Stimulated activated memory B cell treated with anti-CD40 and anti-IgM and Interleukin-4, amounts not matched to agents 10 μg/mL and 1 μg/mL and 100 μg/mL, for 72 hours (primary cell): ENCODE results near the gene TMEM169.
"Not testable (repeated sequence)": the region's sequence is repeated elsewhere in the genome, so short reads cannot be mapped to it uniquely, and the experiment has no call there.

Experiments
- ATAC-seq: fragments of 150-1000 bp; cut with Tn5 transposase; 2 replicates; pipeline ENCODE4 v1.10.0; 2021
- H3K27ac Mint-ChIP-seq: one replicate; pipeline ENCODE4 v1.8.0; 2022; ENCODE audit warnings: mild to moderate bottlenecking, mixed read lengths
- H3K27me3 Mint-ChIP-seq: one replicate; pipeline ENCODE4 v1.8.0; 2022; ENCODE audit warnings: mixed read lengths
- H3K36me3 Mint-ChIP-seq: one replicate; pipeline ENCODE4 v1.8.0; 2022; ENCODE audit warnings: mixed read lengths
- H3K4me1 Mint-ChIP-seq: one replicate; pipeline ENCODE4 v1.8.0; 2022; ENCODE audit warnings: mixed read lengths
- H3K4me3 Mint-ChIP-seq: one replicate; pipeline ENCODE4 v1.8.0; 2022; ENCODE audit warnings: mild to moderate bottlenecking, moderate library complexity, mixed read lengths
- H3K9me3 Mint-ChIP-seq: one replicate; pipeline ENCODE4 v1.8.0; 2022; ENCODE audit warnings: mixed read lengths

Gene TMEM169

DNA sequence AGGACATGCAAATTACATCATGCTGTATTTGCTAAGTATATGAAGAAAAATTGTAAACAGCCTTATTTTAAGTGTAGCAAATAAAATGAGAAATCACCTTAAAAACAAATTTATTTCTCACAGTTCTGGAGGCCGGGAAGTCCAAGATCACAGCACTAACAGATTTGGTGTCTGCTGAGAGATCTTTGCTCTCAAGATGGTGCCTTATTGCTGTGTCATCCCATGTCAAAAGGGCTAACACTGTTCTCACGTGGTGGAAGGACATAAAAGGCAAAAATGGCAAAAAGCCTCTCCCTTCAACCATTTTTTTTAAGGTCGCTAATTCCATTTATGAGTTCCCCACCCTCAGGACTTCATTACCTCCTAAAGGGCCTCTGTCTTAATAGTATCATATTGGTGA is 39.5 kb downstream of the TMEM169 start:
- Mint-ChIP-seq H3K27ac (no peak overlapping the region), H3K4me1 (peaks cover 19% of the 10 kb centered on the region), H3K36me3 (peaks cover 66% of the 10 kb centered on the region), H3K27me3 (no peaks in the 10 kb centered on the region), H3K4me3 (no peak overlapping the region), H3K9me3 (no peaks in the 10 kb centered on the region)
- no peak for ATAC-seq

DNA sequence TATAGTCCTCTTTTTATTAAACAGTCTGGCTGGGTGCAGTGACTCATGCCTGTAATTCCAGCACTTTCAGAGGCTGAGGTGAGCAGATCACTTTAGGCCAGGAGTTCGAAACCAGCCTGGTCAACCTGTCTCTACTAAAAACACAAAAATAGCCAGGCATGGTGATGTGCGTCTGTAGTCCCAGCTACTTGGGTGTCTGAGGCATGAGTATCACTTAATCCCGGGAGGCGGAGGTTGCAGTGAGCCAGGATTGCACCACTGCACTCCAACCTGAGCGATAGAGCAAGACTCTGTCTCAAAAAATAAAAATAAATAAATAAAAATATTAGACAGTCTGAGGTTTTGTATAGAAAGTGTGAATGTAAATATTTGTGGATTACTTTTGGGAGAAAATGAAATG is 45.2 kb downstream of the TMEM169 start:
- no peak for ATAC-seq
- Mint-ChIP-seq H3K36me3 (peaks cover 62% of the 10 kb centered on the region), H3K27ac (no peak overlapping the region), H3K9me3 (no peaks in the 10 kb centered on the region), H3K27me3 (no peaks in the 10 kb centered on the region), H3K4me1 (peaks cover 9% of the 10 kb centered on the region), H3K4me3 (no peak overlapping the region)

DNA sequence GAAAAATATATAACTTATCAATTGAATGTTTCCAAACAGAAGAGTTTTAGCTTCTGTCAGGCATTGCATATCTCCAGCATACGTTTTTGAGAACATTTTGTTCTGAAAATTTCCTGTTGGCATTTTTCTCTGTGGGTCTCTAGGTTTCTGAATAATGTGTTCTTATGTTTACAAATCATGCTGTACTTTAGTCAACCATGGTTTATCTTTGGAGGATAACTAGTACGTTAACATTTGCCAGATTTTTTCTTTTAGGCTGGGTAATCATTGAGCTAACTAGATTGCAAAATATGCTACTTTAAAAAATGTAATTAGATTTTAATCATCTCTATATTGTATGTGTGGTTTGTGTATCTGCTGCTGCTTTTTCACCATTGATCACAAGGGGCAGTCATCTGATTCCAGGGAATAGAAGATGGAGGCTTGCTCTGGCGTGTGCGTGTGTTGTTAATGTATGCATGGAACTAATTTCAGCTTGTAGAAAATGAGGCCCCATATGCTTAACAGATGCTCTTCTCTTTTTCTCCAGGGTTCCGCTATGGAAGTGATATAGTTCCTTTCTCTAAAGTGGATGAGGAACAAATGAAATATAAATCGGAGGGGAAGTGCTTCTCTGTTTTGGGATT is 48.7 kb downstream of the TMEM169 start:
- no peaks in the 10 kb centered on the region for H3K9me3 Mint-ChIP-seq
- H3K27me3 Mint-ChIP-seq = no peaks in the 10 kb centered on the region
- H3K27ac Mint-ChIP-seq = no peak overlapping the region
- peaks cover 14% of the 10 kb centered on the region for H3K4me1 Mint-ChIP-seq
- no peak overlapping the region for H3K4me3 Mint-ChIP-seq
- peaks cover 72% of the 10 kb centered on the region for H3K36me3 Mint-ChIP-seq
- ATAC-seq = no peak

DNA sequence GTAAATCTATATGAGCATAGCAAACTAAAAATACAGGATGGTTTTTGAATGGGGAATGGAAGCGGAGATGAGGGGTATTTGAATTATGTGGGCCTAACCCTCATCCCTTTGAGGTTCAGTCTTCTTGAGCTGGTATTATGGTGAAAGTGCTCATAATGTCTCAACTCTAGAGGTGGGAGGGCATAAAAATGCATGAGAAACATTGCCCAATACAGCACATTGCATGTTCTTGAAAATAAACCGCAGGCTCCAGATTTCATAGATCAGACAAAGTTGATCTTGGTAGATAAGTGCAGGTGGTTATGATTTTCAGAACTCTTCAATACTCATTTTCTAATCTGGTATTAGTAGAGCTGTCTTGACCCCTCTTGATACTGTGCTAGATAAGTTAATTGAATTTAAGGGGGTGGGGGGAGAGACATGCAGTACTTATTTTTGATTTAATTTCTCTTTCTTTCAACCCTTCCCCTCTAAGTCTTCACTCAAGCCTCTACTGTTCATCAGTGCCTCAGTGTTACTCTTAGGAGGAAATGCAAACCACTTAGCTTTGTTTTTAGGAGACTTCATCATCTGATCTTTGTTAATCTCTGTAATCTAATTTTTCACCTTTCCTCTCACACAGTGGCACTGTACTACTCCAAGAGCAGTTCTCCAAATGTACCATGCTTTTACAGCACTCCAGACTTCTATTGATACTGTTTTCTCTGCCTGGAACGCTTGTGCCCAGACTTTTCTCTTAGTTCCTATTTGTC is 49.6 kb downstream of the TMEM169 start:
- no peaks in the 10 kb centered on the region for H3K9me3 Mint-ChIP-seq
- H3K4me3 Mint-ChIP-seq = no peak overlapping the region
- ATAC-seq = no peak
- no peaks in the 10 kb centered on the region for H3K27me3 Mint-ChIP-seq
- H3K27ac Mint-ChIP-seq = no peak overlapping the region
- H3K4me1 Mint-ChIP-seq = peaks cover 14% of the 10 kb centered on the region
- H3K36me3 Mint-ChIP-seq = peaks cover 81% of the 10 kb centered on the region

DNA sequence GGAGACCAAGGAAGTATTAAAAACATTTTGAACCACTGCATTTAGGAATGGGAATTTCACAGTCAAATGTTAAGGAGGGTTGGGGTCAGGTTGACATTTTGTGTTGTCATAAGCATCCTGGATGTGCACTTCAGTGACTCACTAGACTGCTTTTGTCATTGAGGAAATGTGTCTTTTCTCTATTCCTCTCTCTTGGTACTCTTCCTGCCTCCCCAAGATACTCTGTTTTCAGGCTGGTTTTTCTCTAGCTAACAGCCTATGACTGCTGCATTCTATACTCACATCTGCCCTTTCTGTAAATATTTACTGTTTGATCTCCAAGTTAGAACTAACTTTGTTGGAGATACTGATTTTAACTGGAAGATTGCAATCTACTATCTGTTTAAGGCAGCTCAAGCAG is 50.9 kb downstream of the TMEM169 start:
- H3K36me3 Mint-ChIP-seq = peaks cover 80% of the 10 kb centered on the region
- H3K9me3 Mint-ChIP-seq = no peaks in the 10 kb centered on the region
- no peak for ATAC-seq
- peaks cover 14% of the 10 kb centered on the region for H3K4me1 Mint-ChIP-seq
- H3K4me3 Mint-ChIP-seq = no peak overlapping the region
- H3K27ac Mint-ChIP-seq = peak overlapping the region; percentile 49
- H3K27me3 Mint-ChIP-seq = no peaks in the 10 kb centered on the region

DNA sequence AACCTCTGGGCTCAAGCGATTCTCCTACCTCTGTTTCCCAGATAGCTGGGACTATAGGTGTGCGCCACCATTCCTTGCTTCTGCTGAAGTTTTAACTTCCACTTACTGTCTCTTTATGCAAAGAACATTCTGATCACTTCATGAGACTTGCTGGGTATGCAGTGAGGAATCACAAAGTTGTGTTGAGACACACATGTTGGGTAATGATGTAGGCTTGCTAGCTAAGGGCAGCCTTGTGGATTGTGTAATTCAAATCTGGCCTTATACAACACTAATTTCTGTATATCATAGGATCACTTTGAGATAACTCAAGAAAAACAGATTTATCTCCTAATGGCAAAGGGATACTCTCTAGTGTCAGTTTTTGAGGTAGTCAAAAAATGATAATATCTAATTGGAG is 51.7 kb downstream of the TMEM169 start:
- H3K9me3 Mint-ChIP-seq = no peaks in the 10 kb centered on the region

DNA sequence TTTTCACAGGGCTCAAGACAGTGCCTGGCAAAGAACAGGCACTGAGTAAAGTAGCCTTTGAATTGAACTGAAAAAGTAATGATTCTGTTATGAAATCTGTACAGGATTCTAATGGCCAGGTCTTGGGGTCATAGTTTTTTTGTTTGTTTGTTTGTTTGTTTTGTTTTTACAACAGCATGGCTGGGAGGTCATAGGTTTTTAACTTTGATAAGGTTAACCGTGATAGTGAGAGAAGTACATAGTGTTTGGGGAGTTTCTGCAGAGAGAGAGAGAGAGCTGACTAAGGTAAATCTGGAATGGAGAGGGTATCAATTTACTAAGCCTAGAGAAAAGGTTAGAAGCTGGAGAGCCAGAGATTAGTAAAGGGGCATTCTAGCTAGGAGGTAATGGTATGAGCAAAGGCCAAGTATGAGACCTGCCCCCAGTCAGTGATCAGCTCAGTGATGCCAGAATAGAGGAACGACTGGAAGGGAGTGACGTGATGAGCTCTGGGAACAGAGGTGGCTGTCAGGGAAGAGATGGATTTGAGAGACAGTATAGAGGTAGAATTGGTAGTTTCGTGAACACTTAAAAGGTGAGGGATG is 53.3 kb downstream of the TMEM169 start:
- peaks cover 8% of the 10 kb centered on the region for H3K4me1 Mint-ChIP-seq
- no peak for ATAC-seq
- no peak overlapping the region for H3K4me3 Mint-ChIP-seq
- H3K27ac Mint-ChIP-seq = peak overlapping the region; percentile 10
- H3K27me3 Mint-ChIP-seq = no peaks in the 10 kb centered on the region
- peaks cover 83% of the 10 kb centered on the region for H3K36me3 Mint-ChIP-seq
- no peaks in the 10 kb centered on the region for H3K9me3 Mint-ChIP-seq

More for the DNA sequence above, 51.7 kb downstream of the TMEM169 start:
- Mint-ChIP-seq H3K4me1 (peaks cover 14% of the 10 kb centered on the region), H3K27me3 (no peaks in the 10 kb centered on the region), H3K4me3 (no peak overlapping the region), H3K36me3 (peaks cover 83% of the 10 kb centered on the region), H3K27ac (no peak overlapping the region)
- no peak for ATAC-seq

DNA sequence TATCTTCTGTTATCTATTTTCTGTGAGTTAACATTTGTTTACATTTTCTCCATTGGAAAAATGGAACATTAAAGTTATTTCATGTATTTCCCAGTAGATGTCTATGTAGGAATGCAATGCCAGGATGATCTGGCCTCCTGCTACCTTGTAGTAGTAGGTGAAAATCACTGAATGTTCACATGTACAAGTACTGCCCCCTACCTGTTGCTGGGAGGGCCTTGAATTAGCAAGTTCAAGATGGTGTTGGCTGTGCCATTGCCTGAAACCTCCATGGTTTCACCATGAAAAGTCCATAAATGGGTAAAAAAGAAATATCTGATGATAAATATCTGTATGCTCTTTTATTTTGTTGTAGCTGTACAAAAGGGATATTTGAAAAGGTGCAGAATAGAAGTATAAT is 58.2 kb downstream of the TMEM169 start:
- Mint-ChIP-seq H3K27ac (no peak overlapping the region), H3K36me3 (peaks cover 59% of the 10 kb centered on the region), H3K9me3 (no peaks in the 10 kb centered on the region), H3K27me3 (no peaks in the 10 kb centered on the region), H3K4me3 (no peak overlapping the region), H3K4me1 (no peaks in the 10 kb centered on the region)
- no peak for ATAC-seq

DNA sequence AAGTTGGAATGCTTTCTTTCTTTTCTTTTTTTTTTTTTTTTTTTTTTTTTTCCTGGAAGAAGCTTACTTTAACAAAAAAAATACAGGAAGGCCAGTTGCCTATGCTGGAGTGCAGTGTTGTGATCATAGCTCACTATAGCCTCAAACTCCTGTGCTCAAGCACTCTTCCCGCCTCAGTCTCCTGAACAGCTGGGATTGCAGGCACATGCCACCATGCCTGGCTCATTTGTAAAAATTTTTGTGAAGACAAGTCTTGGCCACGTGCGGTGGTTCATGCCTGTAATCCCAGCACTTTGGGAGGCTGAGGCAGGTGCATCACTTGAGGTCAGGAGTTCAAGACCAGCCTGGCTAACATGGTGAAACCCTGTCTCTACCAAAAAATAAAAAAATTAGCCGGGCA is 59.8 kb downstream of the TMEM169 start:
- H3K36me3 Mint-ChIP-seq = peaks cover 44% of the 10 kb centered on the region
- H3K27me3 Mint-ChIP-seq, ATAC-seq, H3K27ac Mint-ChIP-seq, H3K4me1 Mint-ChIP-seq, H3K9me3 Mint-ChIP-seq, H3K4me3 Mint-ChIP-seq: not testable (repeated sequence)

DNA sequence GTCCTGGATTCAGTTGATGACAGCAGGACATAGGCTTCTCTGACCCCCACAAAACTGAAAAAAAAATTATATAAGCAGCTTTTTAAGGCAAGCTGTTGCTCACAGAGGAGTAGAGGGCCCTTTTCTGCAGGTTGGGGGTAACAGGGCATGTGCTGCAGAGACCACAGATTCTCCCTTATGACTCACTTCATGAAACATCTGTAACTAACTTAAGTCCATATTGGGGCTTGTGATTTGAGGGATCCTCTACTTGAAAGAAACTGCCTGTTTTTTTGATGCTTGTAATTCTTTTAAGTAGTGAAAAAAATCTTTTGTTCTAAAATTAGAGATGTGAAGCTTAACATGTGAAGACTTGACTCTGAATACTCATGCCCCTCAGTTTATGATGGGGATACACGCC is 60.8 kb downstream of the TMEM169 start:
- peaks cover 46% of the 10 kb centered on the region for H3K36me3 Mint-ChIP-seq
- peak; percentile 54 for ATAC-seq
- H3K4me3 Mint-ChIP-seq = no peak overlapping the region
- H3K4me1 Mint-ChIP-seq = no peaks in the 10 kb centered on the region
- H3K27ac Mint-ChIP-seq = no peak overlapping the region
- H3K9me3 Mint-ChIP-seq = no peaks in the 10 kb centered on the region
- no peaks in the 10 kb centered on the region for H3K27me3 Mint-ChIP-seq

DNA sequence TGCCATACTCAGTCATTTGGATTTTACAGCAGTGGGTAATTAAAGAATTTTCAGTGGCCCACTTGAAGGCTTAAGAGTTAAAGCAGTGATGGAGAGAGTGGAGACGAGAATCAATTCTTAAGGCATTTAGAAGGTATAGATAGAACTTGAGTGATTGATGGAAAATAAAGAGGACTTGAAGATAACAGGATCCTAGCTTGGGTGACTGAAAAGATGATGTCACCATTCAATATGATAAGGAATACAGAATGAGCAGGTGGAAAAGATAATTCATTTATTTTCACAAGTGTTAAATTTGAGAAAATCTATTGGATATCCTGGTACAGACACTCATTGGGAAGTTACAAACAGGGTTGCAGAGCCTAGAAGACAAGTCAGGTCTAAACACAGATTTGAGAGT is 62.7 kb downstream of the TMEM169 start:
- peaks cover 40% of the 10 kb centered on the region for H3K36me3 Mint-ChIP-seq
- H3K27me3 Mint-ChIP-seq = no peaks in the 10 kb centered on the region
- H3K9me3 Mint-ChIP-seq = no peaks in the 10 kb centered on the region
- H3K4me1 Mint-ChIP-seq = no peaks in the 10 kb centered on the region
- no peak for ATAC-seq
- H3K4me3 Mint-ChIP-seq = no peak overlapping the region
- H3K27ac Mint-ChIP-seq = no peak overlapping the region

DNA sequence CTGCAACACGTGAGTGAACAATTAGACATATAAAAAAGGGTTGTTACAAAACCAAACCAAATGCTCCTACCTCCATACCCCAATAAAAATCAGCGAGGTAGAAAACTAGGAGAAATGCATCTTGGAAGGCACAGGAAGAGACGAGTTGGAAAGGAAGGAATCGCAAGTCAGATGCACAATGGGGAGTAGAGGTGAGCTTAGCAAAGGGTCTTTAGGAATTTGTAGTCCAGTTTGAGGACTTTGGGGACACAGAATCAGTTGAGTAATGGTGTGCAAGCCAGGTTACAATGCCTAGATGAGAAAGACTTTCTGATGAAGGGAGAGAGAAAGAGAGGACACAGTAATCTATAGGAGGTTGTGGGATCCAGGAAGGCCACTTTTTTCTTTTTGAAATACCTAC is 63.1 kb downstream of the TMEM169 start:
- no peak for ATAC-seq
- H3K4me1 Mint-ChIP-seq = no peaks in the 10 kb centered on the region

DNA sequence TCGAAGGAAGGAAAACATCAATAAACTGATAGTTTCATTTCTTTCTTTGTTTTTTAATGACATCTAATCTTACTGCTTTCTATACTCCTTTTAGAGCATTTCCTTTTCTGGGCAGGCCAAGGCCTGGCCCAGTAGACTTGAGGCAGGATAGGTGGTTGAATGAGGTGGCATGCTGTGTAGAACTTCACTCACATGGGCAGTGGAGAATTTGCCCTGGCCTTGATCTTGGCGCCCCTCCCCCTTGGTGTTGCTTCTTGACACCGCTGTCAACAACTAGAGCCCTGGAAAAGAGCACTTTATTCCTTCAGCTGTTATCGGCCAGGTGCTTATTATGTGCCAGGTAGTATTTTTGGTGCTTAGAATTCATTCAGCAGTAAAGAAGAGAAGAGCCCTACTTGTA is 64.9 kb downstream of the TMEM169 start:
- Mint-ChIP-seq H3K27me3 (no peaks in the 10 kb centered on the region), H3K36me3 (peaks cover 40% of the 10 kb centered on the region), H3K27ac (peak overlapping the region; percentile 33), H3K4me3 (no peak overlapping the region), H3K9me3 (no peaks in the 10 kb centered on the region), H3K4me1 (no peaks in the 10 kb centered on the region)
- no peak for ATAC-seq

More for the DNA sequence above, 63.1 kb downstream of the TMEM169 start:
- Mint-ChIP-seq H3K9me3 (no peaks in the 10 kb centered on the region), H3K36me3 (peaks cover 44% of the 10 kb centered on the region), H3K27me3 (no peaks in the 10 kb centered on the region), H3K4me3 (no peak overlapping the region), H3K27ac (no peak overlapping the region)

DNA sequence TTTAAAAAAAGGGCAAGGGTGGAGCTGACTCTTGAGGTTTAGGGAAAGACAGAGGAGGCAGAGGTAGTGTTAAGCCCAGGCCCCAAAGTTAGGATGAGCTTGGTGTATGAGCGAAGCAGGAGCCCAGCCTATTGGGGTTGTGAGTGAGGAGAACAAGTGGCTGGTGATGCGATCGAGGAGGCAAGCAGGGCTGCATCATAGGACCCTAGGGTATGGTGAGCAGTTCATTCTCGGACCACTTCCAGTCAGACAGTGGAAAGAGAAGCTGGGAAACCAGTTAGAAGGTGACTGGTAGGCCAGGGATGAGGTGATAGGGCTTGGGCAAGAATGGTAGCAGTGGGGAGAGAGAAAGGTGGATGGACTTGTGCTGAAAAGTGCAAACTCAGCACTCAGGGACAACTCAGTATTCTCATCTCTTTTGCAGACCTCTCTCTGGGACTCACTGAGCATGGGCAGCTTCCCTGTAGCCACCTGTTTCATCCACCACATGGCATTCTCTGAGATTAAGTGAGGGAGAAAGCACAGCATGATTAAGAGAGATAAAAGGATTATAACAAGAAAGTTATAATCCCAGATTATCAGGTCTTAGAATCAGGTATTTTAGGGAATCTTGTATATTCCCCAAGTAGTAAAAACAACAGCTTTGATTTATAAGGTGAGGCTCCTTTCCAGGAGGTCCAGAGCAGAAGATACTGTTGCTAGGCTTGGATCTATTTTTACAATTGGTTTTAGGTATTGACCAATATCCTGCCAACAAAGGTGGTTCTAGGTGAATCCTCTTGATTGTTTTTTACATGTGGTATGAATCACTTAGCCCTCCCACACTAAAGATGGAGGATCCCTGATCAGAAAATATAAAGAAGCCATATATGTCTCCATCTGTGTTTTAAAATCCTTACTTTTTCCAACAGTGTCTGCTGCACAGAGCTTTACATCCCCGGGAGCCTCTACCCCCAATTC is 65.7 kb downstream of the TMEM169 start:
- Mint-ChIP-seq H3K27me3 (no peaks in the 10 kb centered on the region), H3K4me3 (no peak overlapping the region), H3K9me3 (no peaks in the 10 kb centered on the region), H3K36me3 (peaks cover 49% of the 10 kb centered on the region), H3K27ac (peak overlapping the region; percentile 33), H3K4me1 (no peaks in the 10 kb centered on the region)
- ATAC-seq = no peak

DNA sequence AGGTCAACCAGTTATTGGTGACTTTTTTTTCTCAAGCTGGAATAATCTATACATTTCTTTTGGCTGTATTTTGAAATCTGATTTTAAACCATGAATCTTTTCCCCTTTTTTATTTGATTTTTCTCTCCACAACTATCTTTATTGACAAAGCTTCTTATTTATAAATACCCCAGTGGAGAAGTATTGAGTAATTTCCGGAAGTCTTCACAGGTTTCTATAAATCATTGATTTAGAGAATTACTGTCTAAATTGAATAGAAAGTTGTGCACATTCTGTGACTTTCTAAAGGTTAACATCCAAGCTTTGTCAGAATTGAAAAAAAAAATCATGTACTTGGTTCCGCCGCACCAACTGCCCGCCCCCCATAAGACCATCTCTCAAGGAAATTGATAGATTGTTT is 67.3 kb downstream of the TMEM169 start:
- no peak for ATAC-seq
- H3K9me3 Mint-ChIP-seq = no peaks in the 10 kb centered on the region
- H3K27ac Mint-ChIP-seq = no peak overlapping the region
- no peaks in the 10 kb centered on the region for H3K27me3 Mint-ChIP-seq
- no peaks in the 10 kb centered on the region for H3K4me1 Mint-ChIP-seq
- no peak overlapping the region for H3K4me3 Mint-ChIP-seq
- peaks cover 61% of the 10 kb centered on the region for H3K36me3 Mint-ChIP-seq
